SHP77 treated with DMSO at 0.1 percent for 48 hours (cell line): Measurements from ENCODE around the gene OSBP2.
A peak's percentile ranks its signal among the peaks of the same experiment; 100 is the strongest.
"Not testable (repeated sequence)": the region's sequence is repeated elsewhere in the genome, so short reads cannot be mapped to it uniquely, and the experiment has no call there.

ENCODE experiments used
- DNase-seq: peaks from one replicate; lab custom pipeline; 2025; lab: John Stamatoyannopoulos, UW

The OSBP2 gene

DNA sequence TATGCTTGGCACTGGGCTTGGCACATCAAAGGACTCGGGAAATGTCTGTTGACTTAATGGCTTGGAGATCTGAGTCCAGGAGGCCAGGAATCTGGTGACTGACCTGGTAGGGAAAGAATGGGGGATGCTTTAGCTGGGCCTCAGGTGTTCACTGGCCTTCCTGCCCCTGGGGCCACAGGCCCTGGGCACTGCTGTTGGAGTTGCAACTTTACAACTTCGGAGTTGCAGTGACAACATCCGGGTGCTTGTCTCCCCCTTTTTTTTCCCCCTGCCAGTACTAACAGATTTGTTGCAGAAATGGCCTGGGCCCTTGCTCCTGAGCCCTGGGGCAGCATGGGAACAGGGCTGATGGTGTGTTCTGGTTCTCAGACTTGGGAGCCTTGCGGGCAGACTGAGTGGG, 23.8 kb downstream of the OSBP2 start:
- no peak for DNase-seq

DNA sequence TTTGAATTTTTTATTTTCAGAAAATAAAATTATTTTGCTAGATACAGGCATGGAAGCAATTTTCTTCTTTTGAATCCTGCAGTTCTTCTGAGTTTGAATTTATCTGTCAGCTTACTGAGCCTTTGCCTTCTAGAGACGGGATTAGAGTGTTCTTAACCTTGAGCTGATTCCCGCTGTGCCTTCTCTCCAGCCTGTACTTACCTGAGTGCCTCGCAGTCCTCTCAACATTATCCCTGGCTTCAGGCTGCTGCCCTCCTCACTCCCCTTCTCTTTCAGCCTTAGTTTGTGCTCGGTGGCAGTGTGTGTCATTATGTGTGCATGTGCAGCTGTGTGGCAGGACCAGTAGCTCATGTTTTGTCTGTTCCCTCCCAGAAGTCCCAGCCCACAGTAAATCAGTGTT, 24.3 kb downstream of the OSBP2 start:
- no peak for DNase-seq

DNA sequence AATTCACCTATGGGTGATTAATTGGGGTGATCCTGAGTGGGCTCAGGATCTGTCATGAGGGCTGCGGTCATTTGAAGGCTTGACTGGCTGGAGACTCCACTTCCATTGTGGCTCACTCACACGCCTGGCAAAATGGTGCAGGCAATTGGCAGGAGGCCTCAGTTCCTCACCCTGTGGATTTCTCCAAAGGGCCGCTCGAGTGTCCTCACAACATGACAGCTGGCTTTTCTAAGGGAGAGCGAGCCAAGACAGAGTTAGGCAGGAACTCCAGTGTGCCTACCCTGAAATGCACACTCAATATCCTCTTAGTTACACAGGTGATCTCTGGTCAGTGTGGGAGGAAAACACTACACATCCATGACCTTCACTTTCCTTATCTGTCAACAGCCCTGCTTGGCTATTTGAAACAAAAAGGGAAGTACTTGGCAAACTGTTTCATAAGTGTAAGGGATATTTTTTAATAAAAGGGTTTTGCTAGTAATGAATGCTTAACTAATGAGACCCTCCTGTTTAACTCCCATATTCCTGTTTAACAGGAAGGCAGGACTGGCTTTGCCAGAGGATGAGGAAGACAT, 25.7 kb downstream of the OSBP2 start:
- no peak for DNase-seq

DNA sequence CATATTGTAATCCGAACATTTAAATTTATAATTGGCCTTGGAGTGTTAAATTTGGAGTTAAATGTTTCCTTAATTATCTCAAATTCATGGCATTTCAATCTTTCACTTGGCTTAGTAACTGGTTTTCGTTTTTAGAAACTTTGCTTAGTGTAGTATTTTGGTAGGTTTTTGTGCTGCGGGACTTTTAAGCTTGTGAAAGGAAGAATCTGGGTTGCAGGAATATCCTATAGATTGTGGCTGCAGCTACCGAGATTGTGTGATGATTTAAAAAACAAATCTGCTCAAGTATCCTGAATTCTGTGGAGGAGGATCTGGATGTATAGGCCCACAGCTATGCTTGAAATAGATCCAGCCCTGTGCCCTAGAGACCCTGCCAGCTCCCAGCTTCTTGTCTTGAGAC, 27.1 kb downstream of the OSBP2 start:
- no peak for DNase-seq

DNA sequence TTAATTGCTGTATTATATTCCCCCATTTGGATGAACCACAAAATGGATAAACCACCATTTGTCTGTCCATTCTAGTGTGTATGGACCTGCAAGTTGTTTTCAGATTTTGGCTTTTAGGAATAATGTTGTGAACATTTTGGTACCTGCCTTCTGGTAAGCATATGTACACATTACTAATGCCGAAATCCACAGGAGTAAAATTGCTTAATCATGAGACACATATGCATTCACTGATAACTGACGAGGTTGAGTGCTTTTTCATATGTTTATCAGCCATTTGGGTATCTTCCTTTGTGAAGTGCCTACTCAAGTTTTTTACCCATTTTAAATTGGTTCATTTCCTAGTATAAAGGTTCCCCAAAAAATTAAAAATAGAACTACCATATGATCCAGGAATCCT, 34.2 kb downstream of the OSBP2 start:
- no peak for DNase-seq

DNA sequence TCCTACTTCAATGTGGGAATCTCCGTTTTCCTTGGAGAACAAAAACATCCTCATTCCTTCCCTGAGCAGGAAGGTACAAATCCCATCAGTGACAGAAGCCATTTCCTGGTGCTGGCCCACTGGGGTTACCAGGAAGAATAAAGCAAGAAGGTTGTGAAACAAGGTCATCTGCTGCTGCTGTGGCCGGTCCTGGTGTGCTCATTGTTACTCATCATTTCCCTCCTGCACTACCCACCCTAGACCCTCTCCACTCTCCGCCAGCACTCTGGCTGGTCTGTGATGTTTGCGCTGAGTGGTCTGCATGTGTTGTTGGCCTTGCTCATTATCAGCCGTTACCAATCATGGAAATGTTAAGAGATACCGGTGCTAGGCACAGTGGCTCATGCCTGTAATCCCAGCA, 37.0 kb downstream of the OSBP2 start:
- DNase-seq: no peak

DNA sequence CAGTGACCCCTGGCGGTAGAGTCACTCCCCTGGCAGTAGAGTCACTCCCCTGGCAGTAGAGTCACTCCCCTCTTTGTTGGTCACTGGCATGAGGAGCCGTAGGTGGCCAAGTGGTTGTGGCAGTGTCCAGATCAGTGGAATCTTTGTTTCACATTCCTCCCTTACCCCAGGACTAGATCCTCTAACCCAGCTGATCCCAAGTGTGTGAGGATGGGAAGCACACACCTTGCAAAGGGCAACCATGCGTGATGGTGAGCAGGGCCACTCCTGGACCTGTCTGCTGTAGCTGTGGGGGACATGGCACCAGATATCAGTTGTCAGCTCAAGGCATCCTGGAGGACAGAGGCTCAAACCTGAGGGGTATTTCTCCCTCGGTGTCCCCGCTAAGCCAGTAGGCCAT, 37.8 kb downstream of the OSBP2 start:
- no peak for DNase-seq

DNA sequence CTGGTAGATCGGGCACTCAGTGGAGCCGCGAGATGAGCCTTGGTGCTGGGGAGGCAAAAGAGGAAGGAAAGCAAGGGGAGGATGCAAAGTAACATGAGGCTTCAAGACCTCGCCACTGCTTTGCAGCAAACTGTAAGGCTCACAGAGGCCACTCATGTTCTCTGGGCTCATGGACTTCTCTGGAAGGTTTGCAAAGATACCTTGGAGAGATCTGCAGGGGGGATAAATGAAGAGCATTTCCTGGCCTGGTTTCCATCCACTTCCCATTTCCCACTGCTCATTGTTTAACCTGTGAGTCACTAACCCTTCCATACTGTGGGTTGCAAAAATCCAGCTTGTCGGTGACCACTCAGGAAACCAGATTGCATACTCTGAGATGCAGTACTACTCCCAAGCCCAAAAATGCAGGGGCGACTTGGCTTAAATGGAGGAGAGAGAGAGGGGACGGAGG, 38.5 kb downstream of the OSBP2 start:
- no peak for DNase-seq

DNA sequence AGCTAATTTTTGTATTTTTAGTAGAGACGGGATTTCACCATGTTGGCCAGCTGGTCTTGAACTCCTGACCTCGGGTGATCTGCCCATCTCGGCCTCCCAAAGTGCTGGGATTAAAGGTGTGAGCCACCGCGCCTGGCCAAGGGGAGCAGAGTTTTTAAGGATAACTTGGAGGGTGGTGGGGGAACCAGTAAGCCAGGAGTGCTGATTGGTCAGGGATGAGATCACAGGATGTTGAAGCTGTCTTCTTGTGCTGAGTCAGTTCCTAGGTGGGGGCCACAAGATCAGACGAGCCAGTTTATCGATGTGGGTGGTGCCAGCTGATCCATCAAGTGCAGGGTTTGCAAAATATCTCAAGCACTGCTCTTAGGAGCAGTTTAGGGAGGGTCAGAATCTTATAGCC, 45.3 kb downstream of the OSBP2 start:
- not testable (repeated sequence) for DNase-seq

DNA sequence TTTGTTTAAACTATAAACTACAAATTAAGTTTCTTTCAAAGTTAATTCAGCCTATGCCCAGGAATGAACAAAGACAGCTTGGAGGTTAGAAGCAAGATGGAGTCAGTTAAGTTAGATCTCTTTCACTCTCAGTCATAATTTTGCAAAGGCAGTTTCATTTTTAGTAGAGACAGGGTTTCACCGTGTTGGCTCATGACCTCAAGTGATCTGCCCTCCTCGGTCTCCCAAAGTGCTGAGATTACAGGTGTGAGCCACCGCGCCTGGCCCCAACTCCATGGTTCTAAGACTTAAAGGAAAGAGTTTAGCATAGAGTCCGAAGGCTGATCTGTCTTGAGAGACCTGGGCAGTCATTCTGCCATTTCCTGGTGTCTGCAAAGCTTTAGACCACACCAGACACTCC, 45.8 kb downstream of the OSBP2 start:
- DNase-seq: not testable (repeated sequence)

DNA sequence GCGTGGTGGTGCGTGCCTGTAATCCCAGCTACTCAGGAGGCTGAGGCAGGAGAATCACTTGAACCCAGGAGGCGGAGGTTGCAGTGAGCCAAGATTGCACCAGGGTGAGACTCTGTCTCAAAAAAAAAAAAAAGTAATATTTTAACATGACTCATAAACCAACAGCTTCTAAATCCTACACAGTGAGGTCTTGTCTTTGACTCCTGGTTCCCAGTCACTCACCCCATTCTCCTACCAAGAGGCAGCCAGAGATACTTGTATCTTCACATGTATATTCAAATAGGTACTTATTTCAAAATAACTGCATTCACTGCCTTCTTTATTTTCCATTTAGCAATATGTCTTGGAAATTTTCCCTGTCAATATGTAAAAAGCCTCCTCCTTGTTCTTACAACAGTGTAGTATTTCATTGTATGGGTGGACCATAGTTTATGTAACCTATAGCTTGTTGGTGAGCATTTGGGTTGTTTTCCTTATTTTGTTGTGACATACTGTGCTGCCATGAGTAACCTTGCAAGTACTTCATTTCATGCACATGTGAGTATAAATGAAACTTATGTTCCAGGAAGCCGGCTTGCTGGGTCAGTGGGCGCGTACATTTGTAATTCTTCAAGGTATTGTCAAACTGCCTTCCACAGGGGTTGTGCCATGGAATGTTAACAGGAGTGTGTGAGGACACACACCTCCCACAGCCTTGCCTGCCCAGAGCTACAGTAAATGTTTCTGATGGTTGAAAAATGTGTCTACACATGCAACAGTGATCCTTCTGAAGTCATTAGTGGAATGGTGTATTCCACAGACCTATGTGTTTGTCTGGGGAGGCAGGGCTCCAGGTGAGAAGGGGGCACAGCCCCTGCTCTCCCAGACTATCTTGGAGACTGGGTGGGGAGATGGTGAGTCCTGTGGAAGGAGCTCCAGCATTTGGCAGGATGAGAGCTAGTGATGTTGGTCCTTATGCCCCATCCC, 47.9 kb downstream of the OSBP2 start:
- DNase-seq: no peak

DNA sequence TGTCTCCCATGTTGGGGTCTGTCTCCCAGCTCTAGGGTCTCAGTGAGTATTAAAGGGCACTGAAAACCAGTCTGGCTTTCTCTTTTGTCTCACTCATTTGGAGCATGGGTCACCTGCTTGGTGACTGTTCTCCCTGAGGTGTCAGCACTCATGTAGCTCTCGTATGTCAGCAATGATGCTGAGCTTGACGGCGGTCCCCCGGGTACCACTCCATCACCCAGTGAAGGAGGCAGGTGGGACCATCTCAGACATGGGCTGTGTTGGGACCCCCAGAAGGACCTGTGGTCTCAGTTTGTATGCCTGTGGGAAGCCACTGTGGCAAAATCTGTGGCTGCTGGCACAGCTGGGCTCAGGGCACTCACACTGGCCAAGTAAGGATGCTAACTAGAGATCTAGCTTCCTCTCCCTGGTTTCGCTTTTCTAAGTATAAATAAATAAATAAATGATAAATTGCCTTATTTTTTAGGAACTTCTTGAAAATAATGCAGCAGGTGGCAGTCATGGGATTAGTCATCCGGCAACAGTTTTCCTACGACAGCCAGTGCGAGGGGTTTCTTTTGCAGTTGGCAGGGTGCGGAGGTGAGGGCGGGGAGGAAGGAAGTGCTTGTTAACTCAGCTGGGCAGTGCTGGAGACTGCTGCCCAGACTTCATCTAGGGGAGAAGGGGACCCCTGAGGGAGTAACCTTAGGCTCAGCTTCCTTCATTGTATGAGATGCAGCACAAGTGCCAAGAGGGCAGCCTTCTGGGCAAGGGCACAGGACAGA, 48.8 kb downstream of the OSBP2 start:
- no peak for DNase-seq

DNA sequence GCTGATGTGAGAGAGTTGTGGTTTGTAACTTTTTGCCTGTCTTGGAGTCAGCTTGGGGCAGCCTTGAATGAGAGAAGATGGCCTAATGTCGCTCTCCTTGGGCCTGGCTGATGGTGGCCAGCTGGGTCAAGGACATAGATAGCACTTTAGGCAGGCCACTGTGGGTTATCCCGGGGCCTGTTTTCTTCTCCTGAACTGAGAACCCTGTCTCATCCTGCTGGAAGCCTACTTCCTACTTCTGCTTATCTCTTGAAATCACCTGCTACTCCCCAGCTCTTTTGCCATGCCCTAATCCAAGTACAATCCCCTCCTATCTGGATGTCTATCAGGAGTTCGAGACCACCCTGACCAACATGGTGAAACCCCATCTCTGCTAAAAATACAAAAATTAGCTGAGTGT, 49.5 kb downstream of the OSBP2 start:
- DNase-seq: no peak

DNA sequence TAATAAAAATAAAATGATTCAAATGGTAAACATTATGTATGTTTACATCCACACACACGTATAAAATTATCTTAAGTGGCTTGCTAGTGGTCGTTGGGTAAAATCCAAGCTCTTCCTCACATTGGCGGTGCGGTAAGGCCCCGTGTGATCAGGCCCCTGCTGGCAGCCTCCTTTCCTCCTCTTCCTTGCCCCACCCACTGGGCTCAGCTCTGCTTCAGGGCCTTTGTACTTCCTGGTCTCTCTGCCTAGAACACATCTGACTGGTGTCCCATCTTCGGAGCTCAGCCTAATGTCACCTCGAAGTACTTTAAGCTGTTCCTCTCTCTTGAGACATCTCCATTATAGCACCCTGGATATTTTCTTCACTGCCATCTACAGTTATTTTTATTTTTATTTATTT, 52.8 kb downstream of the OSBP2 start:
- DNase-seq: no peak

DNA sequence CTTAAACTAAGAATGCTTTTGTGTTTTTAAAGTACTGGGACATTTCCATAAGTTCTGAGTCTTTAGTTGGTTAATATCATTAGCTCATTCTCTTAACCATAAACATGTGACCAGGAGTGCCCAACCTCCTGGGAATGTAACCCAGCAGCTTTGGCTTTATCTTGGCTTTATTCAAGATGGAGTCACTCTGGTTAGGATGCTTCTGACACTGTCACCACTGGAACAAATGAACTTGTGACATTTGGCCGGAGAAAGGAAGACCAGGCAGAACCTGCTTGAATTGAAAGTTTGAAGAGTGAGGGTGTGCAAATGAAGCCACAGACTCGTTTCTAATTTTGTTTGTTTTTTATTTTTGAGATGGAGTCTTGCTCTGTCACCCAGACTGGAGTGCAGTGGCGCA, 54.6 kb downstream of the OSBP2 start:
- no peak for DNase-seq

DNA sequence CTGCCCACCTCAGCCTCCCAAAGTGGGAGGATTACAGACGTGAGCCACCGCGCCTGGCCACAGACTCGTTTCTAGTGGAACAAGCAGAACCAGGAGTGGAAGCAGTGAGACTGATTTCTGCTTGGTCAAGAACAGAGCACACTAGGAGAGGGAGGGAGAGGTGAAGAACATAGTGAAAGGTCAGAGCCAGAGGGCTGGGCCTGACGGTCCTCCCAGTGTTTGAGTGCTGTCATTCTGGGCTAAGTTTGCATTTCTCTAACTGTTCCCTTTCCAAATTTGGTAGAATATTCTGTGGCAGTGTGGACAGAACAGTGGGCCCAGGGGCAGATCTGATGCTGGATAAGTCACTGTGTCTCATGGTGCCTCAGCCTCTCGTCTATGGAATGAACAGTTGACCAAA, 55.2 kb downstream of the OSBP2 start:
- no peak for DNase-seq

DNA sequence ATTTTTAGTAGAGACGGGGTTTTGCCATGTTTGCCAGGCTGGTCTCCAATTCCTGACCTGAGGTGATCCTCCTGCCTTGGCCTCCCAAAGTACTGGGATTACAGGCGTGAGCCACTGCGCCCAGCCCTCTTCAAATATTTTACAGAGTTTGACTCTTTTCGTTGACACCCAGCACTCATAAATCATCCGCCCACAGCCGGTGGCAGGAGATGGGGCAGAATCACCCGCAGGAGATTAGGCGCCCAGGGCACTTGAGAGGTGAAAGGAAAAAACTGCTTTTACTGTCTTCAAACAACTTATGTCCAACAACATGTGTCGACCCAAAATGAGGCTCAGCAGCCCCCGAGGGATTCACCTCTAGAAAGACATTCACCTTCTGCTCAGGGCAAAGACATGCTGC, 56.9 kb downstream of the OSBP2 start:
- DNase-seq: no peak

DNA sequence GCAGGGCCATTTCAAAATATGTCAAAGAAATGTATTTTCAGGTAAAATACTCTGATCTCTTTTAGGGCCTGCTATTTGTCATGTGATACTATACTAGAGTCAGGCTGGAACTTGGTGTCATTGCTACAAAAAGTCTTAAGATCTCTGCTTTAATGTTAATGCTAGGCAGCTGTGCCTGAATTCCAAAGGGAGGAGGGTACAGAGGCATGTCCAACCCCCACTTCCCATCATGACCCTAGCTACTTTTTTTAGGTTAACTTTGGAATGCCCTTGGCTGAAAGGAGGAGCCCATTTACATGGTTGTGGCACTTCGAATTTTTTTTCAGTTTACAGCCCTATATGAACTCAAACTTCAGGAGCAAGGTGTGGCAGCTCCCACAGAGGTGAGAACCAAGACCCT, 58.1 kb downstream of the OSBP2 start:
- no peak for DNase-seq

DNA sequence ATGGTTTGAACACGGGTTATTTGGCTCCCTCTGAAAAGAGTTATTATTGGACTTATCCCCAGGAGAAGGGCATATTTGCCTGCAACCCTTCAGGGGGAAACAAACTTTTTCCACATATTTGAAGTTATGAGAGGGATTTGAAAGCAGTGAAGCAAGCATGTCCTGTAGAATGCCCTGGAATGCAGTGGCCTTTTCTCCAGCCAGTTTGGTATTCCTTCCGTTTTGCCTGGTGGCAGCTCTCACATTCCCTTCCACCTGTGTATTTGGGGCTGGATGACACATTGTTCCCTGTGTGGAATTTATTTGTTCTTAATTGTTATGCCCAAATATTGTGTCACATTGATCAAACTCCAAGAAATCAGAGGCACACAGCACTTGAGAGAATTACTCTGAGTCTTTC, 59.0 kb downstream of the OSBP2 start:
- DNase-seq: no peak

DNA sequence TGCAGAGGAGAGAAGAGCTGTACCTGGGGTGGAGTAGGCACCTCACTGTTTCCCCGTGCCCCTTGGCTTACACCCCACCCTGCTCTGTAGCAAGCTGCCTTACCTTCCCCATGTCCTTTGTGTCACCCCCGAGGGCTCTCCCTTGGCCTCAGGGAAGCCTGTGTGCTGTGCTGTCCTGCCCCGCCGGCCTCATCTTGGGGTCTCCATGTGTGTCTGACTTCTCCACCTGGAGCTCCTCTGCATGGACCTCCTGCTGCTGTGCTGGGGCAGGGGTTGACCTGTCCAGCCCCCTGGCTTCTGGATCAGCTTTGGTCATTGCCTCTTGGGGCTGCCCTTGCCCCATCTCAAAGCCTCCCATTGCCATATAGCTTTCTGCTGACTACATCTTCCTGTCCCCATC, 59.8 kb downstream of the OSBP2 start:
- no peak for DNase-seq

DNA sequence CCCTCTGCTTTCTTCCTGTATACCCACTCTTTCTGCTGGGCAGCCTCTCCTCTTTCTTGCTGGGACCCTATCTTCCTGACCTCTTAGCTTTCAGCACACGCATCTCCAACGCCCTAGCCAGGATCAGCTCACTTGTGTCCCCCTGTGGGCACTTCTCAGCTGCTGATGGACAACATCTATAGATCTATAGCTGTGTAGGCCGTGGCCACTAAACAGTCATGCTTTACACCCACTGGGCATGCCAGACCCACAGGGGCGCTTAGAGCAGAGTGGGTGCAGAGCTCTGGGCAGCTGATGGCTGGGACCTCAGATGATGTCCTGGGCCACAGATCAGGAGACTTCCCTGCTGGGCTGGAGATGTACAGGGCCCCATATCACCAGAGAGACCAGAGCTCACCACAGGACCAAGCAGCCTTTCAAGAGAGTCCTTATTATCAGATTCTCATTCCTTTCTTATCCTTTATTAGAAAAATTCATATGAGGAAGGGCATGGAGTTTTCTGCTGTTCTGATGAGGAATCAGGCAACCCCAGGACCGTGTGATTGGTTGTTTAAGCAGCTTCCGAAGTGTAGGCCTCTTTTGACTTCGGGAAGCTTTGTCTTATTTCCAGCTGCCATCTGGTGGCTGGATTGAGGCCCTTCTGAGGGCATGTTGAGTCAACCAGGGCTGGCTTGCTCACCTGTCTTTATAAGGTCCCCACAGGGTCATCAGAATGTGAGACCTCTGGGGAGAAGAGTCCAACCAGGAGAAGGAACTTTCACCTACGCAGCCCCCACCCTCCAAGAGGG, 60.5 kb downstream of the OSBP2 start:
- DNase-seq: peak; percentile 28

DNA sequence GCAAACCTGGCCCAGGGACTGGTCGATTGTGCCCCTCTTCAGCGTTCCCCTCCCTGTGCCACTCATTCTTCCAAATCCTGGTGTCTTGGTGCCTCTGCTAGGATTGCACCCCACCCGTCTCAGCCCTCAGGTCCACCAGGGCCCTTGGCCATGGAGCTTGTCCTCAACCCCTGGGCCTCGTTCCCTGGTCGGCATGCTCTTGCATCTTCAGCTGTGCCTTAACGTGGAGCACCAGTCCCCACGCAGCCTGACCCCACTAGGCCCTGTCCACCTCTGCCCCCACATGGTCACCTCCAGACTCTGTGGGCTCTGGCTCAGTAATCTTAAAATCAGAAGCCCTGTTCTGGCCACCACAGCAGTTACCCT, 61.1 kb downstream of the OSBP2 start:
- DNase-seq: no peak
